Thyroid gland (tissue), 4 donors: ENCODE results near the gene CCDC97.
"Not testable (repeated sequence)": the region's sequence is repeated elsewhere in the genome, so short reads cannot be mapped to it uniquely, and the experiment has no call there.

Experiments used
- CTCF ChIP-seq, 6 experiments: fragments of 200-600 bp in 3 of 6; fragments of 450-650 bp in 3 of 6; sonication (generic) in 3 of 6; IDR thresholded peaks; one replicate each; pipeline ENCODE4 v1.5.1; 2016 to 2019; ENCODE audit warnings: antibody characterized with exemption in 6 of 6, mild to moderate bottlenecking in 2 of 6, inconsistent platforms in 1 of 6, moderate library complexity in 1 of 6
- POLR2A ChIP-seq, 2 donors: fragments of 450-650 bp; IDR thresholded peaks; one replicate each; pipeline ENCODE4 v1.6.1; 2017; ENCODE audit warnings: antibody characterized with exemption in 2 of 2, mild to moderate bottlenecking in 2 of 2, moderate library complexity in 1 of 2

GRCh38 chr19:41371119-41371518 is 61.1 kb downstream of the CCDC97 start:
- TF ChIP-seq POLR2A, CTCF (IDR thresholded peaks at IDR 0.05): not testable (repeated sequence)
